ENCODE data around the gene ABL1.

DNA sequence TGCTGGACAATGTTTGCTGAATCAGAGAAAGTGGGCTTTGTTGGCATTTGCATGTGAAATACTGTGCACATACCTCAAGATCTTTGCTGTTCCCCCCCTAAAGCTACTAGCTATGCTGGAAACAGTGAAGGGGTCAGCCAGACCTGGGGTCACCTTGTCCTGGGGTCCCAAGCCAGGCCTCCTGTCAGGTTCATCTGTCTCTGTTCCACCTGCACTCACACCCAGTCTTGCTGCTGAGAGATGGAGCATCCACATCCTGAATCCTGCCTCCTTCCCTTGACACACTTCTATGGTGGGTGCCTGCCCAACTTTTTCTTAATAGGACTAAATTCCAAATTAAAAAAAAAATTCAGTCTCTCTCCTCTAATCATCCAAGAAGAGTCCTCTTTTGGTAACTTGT, 4.0 kb upstream of the ABL1 start:
- no peak for TF ChIP-seq POLR2A (IDR thresholded peaks at IDR 0.05)
- TF ChIP-seq, protein P1, sequence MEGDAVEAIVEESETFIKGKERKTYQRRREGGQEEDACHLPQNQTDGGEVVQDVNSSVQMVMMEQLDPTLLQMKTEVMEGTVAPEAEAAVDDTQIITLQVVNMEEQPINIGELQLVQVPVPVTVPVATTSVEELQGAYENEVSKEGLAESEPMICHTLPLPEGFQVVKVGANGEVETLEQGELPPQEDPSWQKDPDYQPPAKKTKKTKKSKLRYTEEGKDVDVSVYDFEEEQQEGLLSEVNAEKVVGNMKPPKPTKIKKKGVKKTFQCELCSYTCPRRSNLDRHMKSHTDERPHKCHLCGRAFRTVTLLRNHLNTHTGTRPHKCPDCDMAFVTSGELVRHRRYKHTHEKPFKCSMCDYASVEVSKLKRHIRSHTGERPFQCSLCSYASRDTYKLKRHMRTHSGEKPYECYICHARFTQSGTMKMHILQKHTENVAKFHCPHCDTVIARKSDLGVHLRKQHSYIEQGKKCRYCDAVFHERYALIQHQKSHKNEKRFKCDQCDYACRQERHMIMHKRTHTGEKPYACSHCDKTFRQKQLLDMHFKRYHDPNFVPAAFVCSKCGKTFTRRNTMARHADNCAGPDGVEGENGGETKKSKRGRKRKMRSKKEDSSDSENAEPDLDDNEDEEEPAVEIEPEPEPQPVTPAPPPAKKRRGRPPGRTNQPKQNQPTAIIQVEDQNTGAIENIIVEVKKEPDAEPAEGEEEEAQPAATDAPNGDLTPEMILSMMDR (IDR thresholded peaks at IDR 0.05), result no peak
